HepG2 (cell line): Measurements from ENCODE around the gene CCDC167. TPM values are rescaled to one million over a fixed set of nuclear protein-coding genes. Genes with fewer than 3 reads are reported as not detected.

Experiments
- ATM ChIP-seq: fragments of 450-650 bp; IDR thresholded peaks from 2 replicates; pipeline ENCODE4 v1.7.1; 2017; ENCODE audit warnings: mild to moderate bottlenecking, borderline replicate concordance
- CREB1 ChIP-seq, 2 experiments: fragments of 450-650 bp in 1 of 2; IDR thresholded peaks; 2 replicates each; pipeline ENCODE4 v1.6.1; 2016 to 2017; ENCODE audit warnings: control low read depth in 1 of 2, mild to moderate bottlenecking in 1 of 2, missing compliant biosample characterization in 1 of 2, missing genetic modification characterization in 1 of 2
- HNRNPK ChIP-seq: fragments of 200-400 bp; formaldehyde crosslinking; IDR thresholded peaks from 2 replicates; pipeline ENCODE4 v1.6.1; 2018; ENCODE audit warnings: low read length, low read depth, moderate library complexity, mild to moderate bottlenecking; ENCODE audit not compliant: poor library complexity, severe bottlenecking
- KDM2A ChIP-seq: sonication (generic); formaldehyde crosslinking; IDR thresholded peaks from 2 replicates; pipeline ENCODE4 v1.4.0; 2020; ENCODE audit warnings: low read depth, missing genetic modification reagents, borderline replicate concordance
- KLF15 ChIP-seq: sonication (generic); formaldehyde crosslinking; IDR thresholded peaks from 2 replicates; pipeline ENCODE4 v1.8.1; 2023; ENCODE audit warnings: borderline replicate concordance, mild to moderate bottlenecking, inconsistent platforms, missing genetic modification reagents, mixed read lengths
- KLF9 ChIP-seq: IDR thresholded peaks from 2 replicates; pipeline ENCODE4 v1.6.1; 2016; ENCODE audit warnings: low read depth
- PRMT3 ChIP-seq: sonication (generic); formaldehyde crosslinking; IDR thresholded peaks from 2 replicates; pipeline ENCODE4 v1.8.1; 2022; ENCODE audit warnings: low read depth, mild to moderate bottlenecking, moderate library complexity, missing genetic modification reagents, borderline replicate concordance
- RBM39 ChIP-seq: fragments of 200-400 bp; formaldehyde crosslinking; IDR thresholded peaks from one replicate; pipeline ENCODE4 v1.6.1; 2018; ENCODE audit warnings: antibody characterized with exemption, mild to moderate bottlenecking, low read depth, low read length; ENCODE audit not compliant: poor library complexity, severe bottlenecking
- RELA ChIP-seq: sonication (generic); formaldehyde crosslinking; IDR thresholded peaks from 2 replicates; pipeline ENCODE4 v1.4.0; 2020; ENCODE audit warnings: missing genetic modification reagents
- SRSF1 ChIP-seq: fragments of 200-400 bp; formaldehyde crosslinking; optimal IDR thresholded peaks from 2 replicates; pipeline ENCODE3; 2017; ENCODE audit warnings: mild to moderate bottlenecking, low read depth, low read length, moderate library complexity
- YEATS4 ChIP-seq: sonication (generic); formaldehyde crosslinking; IDR thresholded peaks from 2 replicates; pipeline ENCODE4 v1.4.0; 2020; ENCODE audit warnings: missing genetic modification reagents, borderline replicate concordance
- ZFP62 ChIP-seq: sonication (generic); formaldehyde crosslinking; IDR thresholded peaks from 2 replicates; pipeline ENCODE4 v1.4.0; 2020; ENCODE audit warnings: missing genetic modification reagents
- ZMYM2 ChIP-seq: sonication (generic); formaldehyde crosslinking; IDR thresholded peaks from 2 replicates; pipeline ENCODE4 v1.8.0; 2022; ENCODE audit warnings: mild to moderate bottlenecking, missing genetic modification reagents
- ZNF33A ChIP-seq: sonication (generic); formaldehyde crosslinking; IDR thresholded peaks from 2 replicates; pipeline ENCODE4 v1.5.1; 2020; ENCODE audit warnings: missing genetic modification reagents, mild to moderate bottlenecking, moderate library complexity, borderline replicate concordance
- ZNF34 ChIP-seq: sonication (generic); formaldehyde crosslinking; IDR thresholded peaks from 2 replicates; pipeline ENCODE4 v1.4.0; 2020; ENCODE audit warnings: mild to moderate bottlenecking, missing genetic modification reagents, borderline replicate concordance
- ZNF431 ChIP-seq: sonication (generic); formaldehyde crosslinking; IDR thresholded peaks from 2 replicates; pipeline ENCODE4 v1.9.0; 2022; ENCODE audit warnings: missing genetic modification reagents, low read depth, mild to moderate bottlenecking, borderline replicate concordance
- ZNF766 ChIP-seq: sonication (generic); formaldehyde crosslinking; IDR thresholded peaks from 2 replicates; pipeline ENCODE4 v1.5.0; 2020; ENCODE audit warnings: missing genetic modification reagents, borderline replicate concordance
- polyA plus RNA-seq, 8 experiments: library from polyadenylated mRNA; depleted of rRNA in 3 of 8; stranded (reverse) in 7 of 8; unstranded in 1 of 8; fragments of >200 nt; fragmentation: Illumina TruSeq in 4 of 8; extraction: Trizol in 4 of 8; gene quantifications; 2 replicates each; pipeline versions ENCODE4 v1.2.1 to v1.2.3, GENCODE V29; 2011 to 2016; ENCODE audit warnings: low read depth in 4 of 8, missing spikeins in 1 of 8, mixed read lengths in 1 of 8; ENCODE audit not compliant: insufficient read depth in 1 of 8
- total RNA-seq, 5 experiments: library from RNA; depleted of rRNA; stranded (reverse); fragments of >200 nt; fragmentation: Illumina TruSeq; extraction: Trizol; gene quantifications; 2 replicates each; pipeline ENCODE4 v1.2.3, GENCODE V29; 2016; ENCODE audit warnings: low read depth in 1 of 5
- TF ChIP-seq, protein P1 (sequence below): sonication (generic); formaldehyde crosslinking; IDR thresholded peaks from 2 replicates; pipeline ENCODE4 v1.5.0; 2020; ENCODE audit warnings: missing genetic modification reagents
- TF ChIP-seq, protein P2 (sequence below): IDR thresholded peaks from 2 replicates; pipeline ENCODE4 v1.6.1; 2016
- TF ChIP-seq, protein P3 (sequence below): sonication (generic); formaldehyde crosslinking; IDR thresholded peaks from 2 replicates; pipeline ENCODE4 v1.5.0; 2020; ENCODE audit warnings: mild to moderate bottlenecking, missing genetic modification reagents, borderline replicate concordance
- TF ChIP-seq, protein P4 (sequence below): sonication (generic); formaldehyde crosslinking; IDR thresholded peaks from 2 replicates; pipeline ENCODE4 v1.8.0; 2022; ENCODE audit warnings: missing genetic modification reagents, mild to moderate bottlenecking, inconsistent platforms, borderline replicate concordance
- TF ChIP-seq, protein P5 (sequence below): sonication (generic); formaldehyde crosslinking; IDR thresholded peaks from 2 replicates; pipeline ENCODE4 v1.8.1; 2023; ENCODE audit warnings: mild to moderate bottlenecking, missing genetic modification reagents
- TF ChIP-seq, protein P6 (sequence below): sonication (generic); formaldehyde crosslinking; IDR thresholded peaks from 2 replicates; pipeline ENCODE4 v1.4.0; 2020; ENCODE audit warnings: mild to moderate bottlenecking, missing genetic modification reagents

CCDC167 gene
- total and polyA plus RNA-seq, 2 of the 13 experiments (the other 11 are each of a cell fraction or from before 2014, with no cell fraction given), result 48.4 to 66.8 TPM

DNA sequence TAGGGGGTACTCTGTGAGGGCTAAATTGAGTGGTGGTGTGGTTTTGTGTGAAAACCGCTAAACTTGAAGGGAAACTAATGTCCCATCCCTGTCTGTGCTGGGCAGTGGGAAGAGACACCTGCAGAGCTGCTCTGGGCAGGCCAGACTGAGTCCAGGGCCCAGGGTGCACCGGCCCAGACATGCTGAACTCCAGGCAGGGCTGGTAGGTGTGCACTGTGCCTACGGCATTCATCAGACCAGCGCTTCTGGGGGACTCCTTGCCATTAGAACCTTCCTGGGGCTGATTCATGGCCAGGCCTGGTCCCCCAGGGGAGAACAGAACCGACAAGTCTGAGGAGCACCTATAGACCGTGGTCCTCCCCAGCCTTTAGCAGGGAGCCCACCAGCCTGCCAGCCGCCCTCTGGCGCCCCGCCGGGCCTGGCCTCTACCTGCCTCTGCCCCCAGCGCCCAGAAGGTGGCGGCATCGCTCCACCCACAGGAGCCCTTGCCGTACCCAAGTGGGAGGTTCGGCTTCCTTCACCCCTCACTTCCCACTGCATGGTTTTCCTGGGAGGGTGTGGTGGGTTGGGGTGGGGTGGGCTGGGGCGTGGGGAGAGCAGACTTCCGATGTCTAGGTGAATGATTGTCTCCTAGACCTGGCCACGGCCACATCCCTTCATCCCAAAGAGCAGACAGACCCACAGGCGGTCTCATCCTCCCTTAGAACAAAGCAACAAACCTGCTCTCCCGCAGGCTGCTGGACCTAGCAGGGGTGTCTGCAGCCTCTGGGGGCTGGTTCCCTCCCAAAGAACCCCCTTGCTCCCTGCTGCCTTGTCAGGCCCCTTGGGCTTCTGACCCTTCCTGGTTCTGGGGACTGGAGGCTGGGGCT is 15.5 kb downstream of the CCDC167 start (continued):
- no peak for TF ChIP-seq CREB1 (IDR thresholded peaks at IDR 0.05)
- no peak for TF ChIP-seq CREB1 (CRISPR knock-in tag; IDR thresholded peaks at IDR 0.05)
- TF ChIP-seq, protein P1, sequence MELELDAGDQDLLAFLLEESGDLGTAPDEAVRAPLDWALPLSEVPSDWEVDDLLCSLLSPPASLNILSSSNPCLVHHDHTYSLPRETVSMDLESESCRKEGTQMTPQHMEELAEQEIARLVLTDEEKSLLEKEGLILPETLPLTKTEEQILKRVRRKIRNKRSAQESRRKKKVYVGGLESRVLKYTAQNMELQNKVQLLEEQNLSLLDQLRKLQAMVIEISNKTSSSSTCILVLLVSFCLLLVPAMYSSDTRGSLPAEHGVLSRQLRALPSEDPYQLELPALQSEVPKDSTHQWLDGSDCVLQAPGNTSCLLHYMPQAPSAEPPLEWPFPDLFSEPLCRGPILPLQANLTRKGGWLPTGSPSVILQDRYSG (CRISPR knock-in tag), result no peak
- no peak for TF ChIP-seq ZMYM2 (CRISPR knock-in tag)
- no peak for TF ChIP-seq ZFP62 (CRISPR knock-in tag)
- no peak for TF ChIP-seq ZNF34
- no peak for TF ChIP-seq YEATS4 (CRISPR knock-in tag)
- TF ChIP-seq SRSF1, result no peak
- TF ChIP-seq KLF15 (CRISPR knock-in tag), result no peak
- TF ChIP-seq, protein P2, sequence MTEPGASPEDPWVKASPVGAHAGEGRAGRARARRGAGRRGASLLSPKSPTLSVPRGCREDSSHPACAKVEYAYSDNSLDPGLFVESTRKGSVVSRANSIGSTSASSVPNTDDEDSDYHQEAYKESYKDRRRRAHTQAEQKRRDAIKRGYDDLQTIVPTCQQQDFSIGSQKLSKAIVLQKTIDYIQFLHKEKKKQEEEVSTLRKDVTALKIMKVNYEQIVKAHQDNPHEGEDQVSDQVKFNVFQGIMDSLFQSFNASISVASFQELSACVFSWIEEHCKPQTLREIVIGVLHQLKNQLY, result no peak
- no peak for TF ChIP-seq PRMT3 (CRISPR knock-in tag)
- TF ChIP-seq KDM2A (CRISPR knock-in tag), result peak; percentile 62; the same call in 1 of the 2 replicates
- no peak for TF ChIP-seq ZNF33A (CRISPR knock-in tag)
- no peak for TF ChIP-seq ATM
- no peak for TF ChIP-seq HNRNPK
- TF ChIP-seq, protein P3, sequence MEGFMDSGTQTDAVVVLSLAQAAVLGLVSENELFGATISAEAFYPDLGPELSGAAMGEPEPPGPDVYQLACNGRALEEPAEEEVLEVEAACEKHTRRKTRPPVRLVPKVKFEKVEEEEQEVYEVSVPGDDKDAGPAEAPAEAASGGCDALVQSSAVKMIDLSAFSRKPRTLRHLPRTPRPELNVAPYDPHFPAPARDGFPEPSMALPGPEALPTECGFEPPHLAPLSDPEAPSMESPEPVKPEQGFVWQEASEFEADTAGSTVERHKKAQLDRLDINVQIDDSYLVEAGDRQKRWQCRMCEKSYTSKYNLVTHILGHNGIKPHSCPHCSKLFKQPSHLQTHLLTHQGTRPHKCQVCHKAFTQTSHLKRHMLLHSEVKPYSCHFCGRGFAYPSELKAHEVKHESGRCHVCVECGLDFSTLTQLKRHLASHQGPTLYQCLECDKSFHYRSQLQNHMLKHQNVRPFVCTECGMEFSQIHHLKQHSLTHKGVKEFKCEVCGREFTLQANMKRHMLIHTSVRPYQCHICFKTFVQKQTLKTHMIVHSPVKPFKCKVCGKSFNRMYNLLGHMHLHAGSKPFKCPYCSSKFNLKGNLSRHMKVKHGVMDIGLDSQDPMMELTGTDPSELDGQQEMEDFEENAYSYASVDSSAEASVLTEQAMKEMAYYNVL (CRISPR knock-in tag), result 0 out of 2 replicates have a peak, but pooled peaks have one; percentile 21
- TF ChIP-seq, protein P4, sequence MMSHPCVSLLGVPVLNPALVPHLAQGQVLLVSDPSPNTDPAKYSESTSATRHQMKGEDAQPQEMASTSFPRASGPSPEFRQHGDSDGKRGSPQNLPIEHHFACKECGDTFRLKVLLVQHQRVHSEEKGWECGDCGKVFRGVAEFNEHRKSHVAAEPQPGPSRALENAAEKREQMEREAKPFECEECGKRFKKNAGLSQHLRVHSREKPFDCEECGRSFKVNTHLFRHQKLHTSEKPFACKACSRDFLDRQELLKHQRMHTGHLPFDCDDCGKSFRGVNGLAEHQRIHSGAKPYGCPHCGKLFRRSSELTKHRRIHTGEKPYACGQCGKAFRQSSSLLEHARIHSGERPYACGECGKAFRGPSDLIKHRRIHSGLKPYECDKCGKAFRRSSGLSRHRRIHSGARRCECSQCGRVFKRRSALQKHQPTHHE (CRISPR knock-in tag), result no peak
- TF ChIP-seq RELA, result no peak
- TF ChIP-seq, protein P5, sequence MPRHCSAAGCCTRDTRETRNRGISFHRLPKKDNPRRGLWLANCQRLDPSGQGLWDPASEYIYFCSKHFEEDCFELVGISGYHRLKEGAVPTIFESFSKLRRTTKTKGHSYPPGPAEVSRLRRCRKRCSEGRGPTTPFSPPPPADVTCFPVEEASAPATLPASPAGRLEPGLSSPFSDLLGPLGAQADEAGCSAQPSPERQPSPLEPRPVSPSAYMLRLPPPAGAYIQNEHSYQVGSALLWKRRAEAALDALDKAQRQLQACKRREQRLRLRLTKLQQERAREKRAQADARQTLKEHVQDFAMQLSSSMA (CRISPR knock-in tag), result no peak
- peak; percentile 16 for TF ChIP-seq RBM39
- TF ChIP-seq, protein P6, sequence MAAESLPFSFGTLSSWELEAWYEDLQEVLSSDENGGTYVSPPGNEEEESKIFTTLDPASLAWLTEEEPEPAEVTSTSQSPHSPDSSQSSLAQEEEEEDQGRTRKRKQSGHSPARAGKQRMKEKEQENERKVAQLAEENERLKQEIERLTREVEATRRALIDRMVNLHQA (CRISPR knock-in tag), result no peak
- no peak for TF ChIP-seq ZNF431
- TF ChIP-seq KLF9 (CRISPR knock-in tag), result no peak
- no peak for TF ChIP-seq ZNF766 (CRISPR knock-in tag)
